NCI-H82 (cell line): ENCODE data around the gene SHROOM3.

ENCODE experiments used
- DNase-seq: peaks from one replicate; lab custom pipeline; 2025; lab: John Stamatoyannopoulos, UW

The SHROOM3 gene

DNA sequence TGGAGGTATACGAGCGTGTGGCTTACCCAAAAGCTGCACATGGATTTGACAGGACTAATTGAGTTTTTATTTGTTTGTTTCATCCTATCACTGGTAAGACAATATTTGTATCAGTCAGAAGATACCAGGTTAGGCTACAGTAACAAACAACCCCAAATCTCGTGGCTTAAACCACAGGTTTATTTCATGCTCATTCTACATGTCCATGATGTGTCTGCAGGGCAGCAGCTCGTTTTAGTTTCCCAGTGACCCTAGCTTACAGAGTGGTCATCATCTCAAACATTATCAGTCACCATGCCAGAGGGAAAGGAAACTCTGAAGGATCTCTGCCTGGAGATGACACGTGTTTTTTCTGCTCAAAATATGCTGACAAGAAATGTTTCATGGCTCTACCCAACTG, 108.3 kb downstream of the SHROOM3 start:
- DNase-seq = no peak

GRCh38 chr4:76544725-76545124, 109.7 kb downstream of the SHROOM3 start:
- no peak for DNase-seq

- DNase-seq = no peak
These were observed 110.3 kb downstream of the SHROOM3 start for GRCh38 chr4:76545226-76545884.

DNA sequence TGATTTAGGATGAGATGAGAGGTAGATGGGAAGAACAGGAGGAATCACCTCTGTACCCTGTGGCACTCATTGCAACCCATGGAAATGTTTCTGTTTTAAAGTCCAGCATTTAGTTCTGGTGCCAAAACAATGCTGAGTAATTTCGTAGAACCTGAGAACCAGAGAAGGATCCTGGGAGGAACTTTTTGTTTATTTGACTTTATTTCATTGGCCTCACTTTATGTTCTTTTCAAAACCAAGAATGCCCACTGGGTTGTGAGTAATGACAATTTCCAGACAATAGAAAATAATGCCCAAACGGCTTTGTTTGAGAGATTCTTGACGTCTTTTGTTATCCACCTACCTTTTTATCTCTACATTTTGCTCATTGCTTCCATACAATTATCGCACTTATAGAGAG, 111.3 kb downstream of the SHROOM3 start:
- no peak for DNase-seq

DNA sequence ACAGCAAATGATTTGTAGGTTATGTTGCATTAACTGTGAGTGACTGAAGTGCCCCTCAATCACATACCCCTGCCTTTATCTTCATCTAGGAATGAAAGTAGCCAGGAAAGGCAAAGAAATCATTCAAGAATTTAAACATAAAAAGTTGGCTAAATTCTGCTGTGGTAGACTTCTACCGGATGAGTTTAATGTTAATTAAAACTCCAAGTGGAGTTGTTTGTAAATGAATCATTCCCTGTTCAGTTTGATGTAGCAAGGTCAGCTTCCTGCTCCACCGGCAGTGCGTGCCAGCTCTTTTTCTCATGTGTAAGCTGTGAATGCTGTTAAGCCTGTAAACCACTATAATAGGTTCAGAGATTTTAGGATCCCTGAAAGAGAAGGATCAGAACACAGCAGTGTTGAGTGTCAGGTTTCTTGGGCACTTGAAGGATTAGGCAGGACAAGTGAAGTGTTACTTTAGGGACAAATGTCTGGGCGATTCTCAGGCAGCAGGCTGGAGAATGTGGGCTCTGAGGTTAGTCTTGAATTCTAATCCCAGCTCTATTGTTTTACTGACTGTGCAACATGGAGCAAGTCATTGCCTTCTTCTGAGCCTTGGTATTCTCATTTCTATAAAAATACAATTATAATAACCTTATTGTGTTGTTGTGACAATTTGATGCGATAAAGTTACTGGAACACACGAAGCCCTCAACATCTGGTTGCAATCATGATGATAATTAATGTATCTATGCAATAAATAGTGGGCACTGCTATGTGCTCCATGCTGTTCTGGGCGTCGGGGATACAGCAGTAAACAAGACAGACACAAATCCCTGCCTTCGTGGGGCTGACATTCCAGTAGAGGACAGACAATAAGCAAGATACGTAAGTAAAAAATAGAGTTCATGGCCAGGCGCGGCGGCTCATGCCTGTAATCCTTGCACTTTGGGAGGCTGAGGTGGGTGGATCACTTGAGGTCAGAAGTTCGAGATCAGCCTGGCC, 112.0 kb downstream of the SHROOM3 start:
- peak; percentile 87 for DNase-seq

DNA sequence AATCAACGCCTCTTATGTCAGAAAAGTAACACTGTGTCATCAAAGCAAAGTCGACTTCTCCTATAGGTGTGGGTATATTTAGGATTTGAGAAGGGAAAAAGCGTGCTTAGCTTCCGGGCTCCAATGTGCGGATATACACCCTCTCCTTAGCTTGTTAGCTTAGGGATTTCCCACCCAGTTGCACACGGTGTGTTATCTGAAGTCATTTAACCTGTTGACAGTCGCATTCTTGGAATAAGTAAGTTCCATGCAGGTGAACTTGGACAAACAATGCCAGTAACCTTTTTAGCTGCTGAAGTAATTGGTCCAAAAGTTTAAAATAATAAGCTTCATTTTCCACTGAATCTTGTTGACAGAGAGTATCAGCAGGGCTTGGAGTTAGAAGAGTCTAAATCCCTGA, 113.7 kb downstream of the SHROOM3 start:
- no peak for DNase-seq

GRCh38 chr4:76549765-76550164, 114.7 kb downstream of the SHROOM3 start:
- peak; percentile 29 for DNase-seq

GRCh38 chr4:76550966-76551780, 116.1 kb downstream of the SHROOM3 start:
- DNase-seq = no peak

- DNase-seq = no peak
These were observed 119.6 kb downstream of the SHROOM3 start for GRCh38 chr4:76554630-76555029.

DNA sequence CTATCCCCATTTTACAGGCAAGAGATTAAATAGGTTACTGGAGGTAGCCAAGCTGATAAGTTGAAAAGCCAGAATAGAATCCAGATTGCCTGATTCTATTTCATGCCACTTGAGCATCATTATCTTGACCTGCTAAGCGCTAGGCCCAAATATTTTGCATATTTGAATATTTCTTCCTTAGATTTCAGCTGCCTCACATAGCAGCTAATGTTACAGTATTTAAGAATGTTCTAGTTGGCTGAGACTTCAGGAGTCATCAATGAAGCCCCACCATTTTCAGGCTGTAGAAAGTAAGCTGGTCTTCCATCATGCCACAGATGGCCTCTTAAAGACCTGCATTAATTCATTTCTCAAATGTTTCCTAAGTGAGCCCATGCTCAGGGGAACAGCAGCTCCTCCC, 121.4 kb downstream of the SHROOM3 start:
- DNase-seq = no peak

DNA sequence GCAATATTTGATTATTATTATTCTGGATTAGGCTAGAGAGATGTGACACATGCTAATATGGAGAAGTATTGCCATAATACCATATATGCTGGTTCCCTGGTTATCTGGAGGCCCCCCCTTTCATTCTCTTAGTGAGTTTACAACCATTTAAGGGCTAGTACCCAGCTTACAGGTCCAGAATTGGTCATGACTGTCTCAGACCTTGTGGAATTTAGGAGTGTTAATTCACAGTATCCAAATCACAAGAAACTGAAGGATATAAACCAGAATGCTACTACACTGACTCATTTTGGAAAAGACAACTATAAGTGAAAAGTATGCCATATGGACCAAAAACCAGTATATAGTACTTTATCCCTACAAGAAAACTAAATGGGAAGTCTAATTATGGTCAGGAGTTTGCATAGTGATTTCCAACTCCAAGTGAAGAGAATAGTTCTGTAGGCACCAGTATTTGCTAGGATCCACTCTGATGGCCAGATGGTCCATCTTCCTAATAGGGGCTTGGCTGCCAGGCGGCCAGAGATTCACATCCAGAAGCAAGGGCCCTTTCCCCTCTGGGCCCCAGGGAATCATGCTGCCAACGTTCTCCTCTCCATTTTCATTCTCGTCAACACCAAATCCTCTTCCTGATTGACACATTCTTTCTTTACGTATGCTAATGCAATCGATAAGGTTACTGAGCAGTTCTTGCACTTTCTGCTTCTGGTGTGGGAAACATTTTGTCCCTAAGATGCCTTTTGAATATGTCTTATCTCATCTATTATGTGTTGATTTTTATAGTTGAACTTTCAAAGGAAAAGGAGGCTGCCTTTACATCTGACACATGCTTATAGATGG, 123.6 kb downstream of the SHROOM3 start:
- peak; percentile 7 for DNase-seq

DNA sequence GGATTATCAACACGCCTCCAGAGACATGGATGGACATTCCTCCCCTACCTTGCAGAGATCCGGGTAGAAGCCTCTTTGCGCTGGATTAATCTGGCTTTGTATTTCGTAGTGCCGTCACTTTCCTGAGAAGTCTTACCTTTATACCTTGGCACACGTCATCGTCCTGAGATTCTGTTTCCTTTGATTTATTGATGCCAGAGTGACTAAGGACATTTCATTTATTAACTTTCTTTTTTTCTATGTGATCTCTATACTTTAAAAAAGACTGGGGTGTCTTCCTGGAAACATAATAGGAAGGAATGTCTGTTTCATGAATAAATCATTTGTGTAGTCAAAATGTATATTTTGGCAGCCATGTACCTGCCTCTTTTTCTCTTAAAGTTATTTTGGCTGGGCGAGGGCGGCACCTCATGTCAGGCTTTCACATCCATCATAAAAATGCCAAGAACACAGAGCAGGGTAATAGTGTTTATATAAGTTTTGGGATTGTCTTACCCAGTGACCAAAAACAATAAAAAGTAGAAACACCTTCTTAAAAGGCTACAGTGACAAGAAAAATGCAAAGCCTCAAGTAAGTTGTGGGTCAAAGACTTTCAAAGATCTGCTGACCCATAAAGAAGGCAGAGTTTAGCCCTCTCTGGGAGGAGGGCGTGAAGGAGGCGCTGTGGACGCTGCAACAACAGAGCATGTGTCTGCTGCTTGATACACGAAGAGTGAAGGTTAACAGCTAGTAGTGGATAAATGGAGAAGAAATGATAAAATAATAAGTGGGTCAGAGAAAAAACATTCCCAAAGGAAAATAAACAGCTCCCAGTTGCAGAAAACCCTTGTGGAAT, 124.4 kb downstream of the SHROOM3 start:
- DNase-seq = peak; percentile 6

DNA sequence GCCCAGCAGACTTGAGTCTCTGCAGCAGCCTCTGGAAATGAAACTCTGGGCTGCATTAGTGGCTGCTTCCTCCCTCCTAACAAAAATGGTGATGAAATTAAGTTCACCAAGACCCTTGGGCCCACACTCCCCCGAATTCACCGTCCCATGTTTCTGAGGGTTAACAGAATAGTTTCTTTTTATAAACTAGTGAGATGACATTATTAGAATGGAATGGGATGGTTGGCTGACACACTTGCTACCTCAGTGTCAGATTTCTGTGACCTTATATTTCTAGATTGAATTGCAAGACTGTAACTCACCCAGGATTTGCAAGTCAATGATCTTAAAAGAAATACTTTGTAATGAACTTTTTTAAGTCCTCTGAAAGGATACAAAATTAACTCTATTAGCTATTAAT, 127.1 kb downstream of the SHROOM3 start:
- DNase-seq = no peak

DNA sequence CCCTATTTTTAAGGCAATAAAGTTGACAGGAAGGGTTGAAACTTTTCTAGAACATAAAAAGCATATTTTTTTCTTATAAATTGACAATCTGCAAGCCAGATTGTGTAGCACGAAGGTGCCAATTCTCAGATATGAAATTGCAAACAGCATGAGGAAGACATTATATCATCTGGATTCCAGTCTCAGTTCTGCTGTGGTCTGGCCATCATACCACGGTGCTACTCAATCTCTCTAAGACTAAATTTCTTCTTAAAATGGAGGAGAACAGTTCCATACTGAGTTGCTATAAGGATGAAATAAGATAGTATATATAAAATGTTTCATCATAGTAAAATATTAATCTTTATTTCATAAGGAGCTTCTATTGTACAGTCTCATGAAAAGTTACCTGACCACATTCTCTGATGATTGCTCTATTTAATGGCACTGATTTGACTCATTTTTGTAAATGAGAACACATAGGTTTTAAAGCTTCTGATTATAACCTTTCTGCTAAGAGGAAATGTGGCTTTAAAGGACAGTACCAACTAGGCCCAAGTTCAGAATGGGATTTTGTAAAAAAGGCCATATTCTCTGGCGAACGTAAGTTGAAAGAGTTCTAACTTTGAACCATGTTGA, 127.9 kb downstream of the SHROOM3 start:
- DNase-seq = no peak

DNA sequence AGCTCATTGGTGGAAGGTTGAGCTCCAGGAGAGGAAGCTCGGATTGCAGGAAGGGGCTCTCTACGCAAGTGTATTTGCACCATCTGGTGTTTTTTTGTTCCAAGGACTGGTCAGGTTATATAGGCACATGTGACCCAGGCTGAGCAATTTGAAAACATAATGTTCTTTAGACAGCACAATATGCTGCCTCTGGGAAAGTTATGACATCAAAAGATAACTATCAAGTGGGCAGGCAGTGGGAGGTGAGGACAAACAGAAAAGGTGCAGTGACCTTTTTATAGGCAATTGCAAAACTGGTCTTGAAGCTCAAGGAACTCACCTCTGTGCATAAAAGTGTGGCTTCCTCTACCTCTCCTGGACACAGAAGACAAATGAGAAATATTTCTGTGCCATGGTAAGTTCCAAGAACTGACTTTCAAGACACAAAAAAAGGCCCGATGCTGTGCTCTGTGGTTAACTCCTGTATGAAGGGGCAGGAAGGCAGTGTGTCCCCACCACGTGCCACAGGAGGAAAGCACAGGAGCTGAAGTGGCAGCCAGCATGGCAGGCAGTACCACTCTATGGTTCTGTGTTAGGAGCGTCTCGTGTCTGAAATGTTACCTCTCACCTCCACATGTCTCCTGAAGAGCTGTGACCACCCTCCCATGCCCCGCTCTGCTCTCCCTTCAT, 128.6 kb downstream of the SHROOM3 start:
- DNase-seq = peak; percentile 24

GRCh38 chr4:76564123-76564915, 129.3 kb downstream of the SHROOM3 start:
- no peak for DNase-seq

DNA sequence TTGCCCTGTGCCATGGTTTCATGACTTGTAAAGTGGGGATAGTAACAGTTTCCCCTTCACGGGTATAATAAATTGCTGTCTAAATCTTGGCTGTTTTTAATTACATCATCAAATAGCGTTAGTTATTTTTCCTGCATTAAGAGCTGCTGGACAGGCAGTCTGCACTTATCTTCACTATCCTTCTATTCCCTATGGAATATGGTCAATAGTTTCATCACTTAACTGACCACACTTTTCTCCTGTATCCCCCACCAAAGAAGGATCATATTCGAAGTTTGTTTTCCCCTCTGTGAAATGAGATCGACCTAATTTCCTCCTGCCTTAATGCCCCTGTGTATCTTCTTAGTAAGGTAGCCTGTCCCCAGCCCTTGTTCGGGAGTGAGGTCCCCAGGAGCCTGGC, 133.2 kb downstream of the SHROOM3 start:
- no peak for DNase-seq

- DNase-seq = no peak
These were observed 134.2 kb downstream of the SHROOM3 start for GRCh38 chr4:76569225-76569624.

GRCh38 chr4:76569706-76570105, 134.7 kb downstream of the SHROOM3 start:
- DNase-seq = no peak
